Fibroblast of skin of right biceps (primary cell): ENCODE measurements around the gene NDUFB7.
"Not testable (repeated sequence)": the region's sequence is repeated elsewhere in the genome, so short reads cannot be mapped to it uniquely, and the experiment has no call there.

Source experiments
- DNase-seq: peaks from one replicate; pipeline ENCODE4 v3.0.0-alpha.2; 2013

Gene NDUFB7

GRCh38 chr19:14552006-14552360, 19.9 kb downstream of the NDUFB7 start:
- DNase-seq, result not testable (repeated sequence)

- peak; percentile 42 for DNase-seq
Observed at GRCh38 chr19:14551134-14552005, 20.5 kb downstream of the NDUFB7 start.

- no peak for DNase-seq
Observed at GRCh38 chr19:14550201-14550754, 21.6 kb downstream of the NDUFB7 start.

GRCh38 chr19:14545716-14546082, 26.2 kb downstream of the NDUFB7 start:
- DNase-seq, result no peak

GRCh38 chr19:14544977-14545715, 26.7 kb downstream of the NDUFB7 start:
- DNase-seq, result no peak

- DNase-seq, result no peak
Observed at GRCh38 chr19:14544047-14544446, 27.8 kb downstream of the NDUFB7 start.

- DNase-seq, result no peak
Observed at GRCh38 chr19:14542711-14543328, 29.0 kb downstream of the NDUFB7 start.

GRCh38 chr19:14541979-14542378, 29.9 kb downstream of the NDUFB7 start:
- DNase-seq, result not testable (repeated sequence)

- no peak for DNase-seq
Observed at GRCh38 chr19:14540741-14541525, 30.9 kb downstream of the NDUFB7 start.

- peak; percentile 61 for DNase-seq
Observed at GRCh38 chr19:14536926-14537692, 34.8 kb downstream of the NDUFB7 start.

GRCh38 chr19:14533450-14533849, 38.4 kb downstream of the NDUFB7 start:
- DNase-seq, result no peak

- no peak for DNase-seq
Observed at GRCh38 chr19:14530506-14530905, 41.4 kb downstream of the NDUFB7 start.

- no peak for DNase-seq
Observed at GRCh38 chr19:14530005-14530348, 41.9 kb downstream of the NDUFB7 start.

- DNase-seq, result peak; percentile 100
Observed at GRCh38 chr19:14529254-14530004, 42.4 kb downstream of the NDUFB7 start, which contains the start of gene TECR. Gene TECR, plus strand, starts transcription at chr19:14529594. Its CDS starts 103 bp downstream, at chr19:14529697.

GRCh38 chr19:14528419-14529253, 43.2 kb downstream of the NDUFB7 start:
- DNase-seq, result no peak

- DNase-seq, result no peak
Observed at GRCh38 chr19:14526423-14526822, 45.4 kb downstream of the NDUFB7 start.

- DNase-seq, result no peak
Observed at GRCh38 chr19:14525729-14526128, 46.1 kb downstream of the NDUFB7 start.

GRCh38 chr19:14520543-14520942, 51.3 kb downstream of the NDUFB7 start:
- no peak for DNase-seq

GRCh38 chr19:14519860-14520407, 51.9 kb downstream of the NDUFB7 start:
- peak; percentile 40 for DNase-seq
